Sigmoid colon (tissue), 7 donors: Measurements from ENCODE around the gene NTN5. TPM values are rescaled to one million over a fixed set of nuclear protein-coding genes. Genes with fewer than 3 reads are reported as not detected.

Experiments
- DNase-seq: peaks from one replicate; pipeline ENCODE4 v3.0.0-alpha.2; 2019
- H3K27ac ChIP-seq, 4 donors: fragments of 200-600 bp; sonication (generic); one replicate each; pipeline ENCODE4 v1.5.1; 2016 to 2019; ENCODE audit warnings: mild to moderate bottlenecking in 1 of 4
- H3K27me3 ChIP-seq, 3 donors: fragments of 200-600 bp; sonication (generic); one replicate each; pipeline ENCODE4 v1.5.1; 2019; ENCODE audit warnings: mild to moderate bottlenecking in 1 of 3
- H3K36me3 ChIP-seq, 4 donors: fragments of 200-600 bp; sonication (generic); one replicate each; pipeline ENCODE4 v1.5.1; 2016 to 2019
- H3K4me1 ChIP-seq, 4 donors: fragments of 200-600 bp; sonication (generic); one replicate each; pipeline ENCODE4 v1.5.1; 2017 to 2019
- H3K4me3 ChIP-seq, 4 donors: fragments of 200-600 bp; sonication (generic); one replicate each; pipeline ENCODE4 v1.5.1; 2017 to 2019; ENCODE audit warnings: mild to moderate bottlenecking in 2 of 4, moderate library complexity in 1 of 4
- H3K9me3 ChIP-seq, 4 donors: fragments of 200-600 bp in 3 of 4; sonication (generic) in 3 of 4; one replicate each; pipeline versions ENCODE4 v1.5.1 to v1.6.1; 2013 to 2019
- EP300 ChIP-seq, 4 donors: sonication (generic); formaldehyde crosslinking; IDR thresholded peaks; one replicate each; pipeline ENCODE4 v1.6.1; 2017; ENCODE audit warnings: antibody characterized with exemption in 4 of 4
- POLR2A ChIP-seq, 2 donors: fragments of 450-650 bp; IDR thresholded peaks; one replicate each; pipeline ENCODE4 v1.6.1; 2016; ENCODE audit warnings: antibody characterized with exemption in 2 of 2, mild to moderate bottlenecking in 2 of 2, moderate library complexity in 2 of 2
- POLR2AphosphoS5 ChIP-seq, 4 donors: sonication (generic); formaldehyde crosslinking; IDR thresholded peaks; one replicate each; pipeline ENCODE4 v1.6.1; 2017; ENCODE audit warnings: antibody characterized with exemption in 4 of 4
- WGBS, 2 donors: extraction: QIAGEN DNeasy Blood & Tissue Kit; methylation state at CpG; one replicate each; pipeline ENCODE4 v1.1.7; 2013; 5-methylcytosine and 5-hydroxymethylcytosine counted together
- intact Hi-C: fragments of 100-400 bp; cut with DNase I; formaldehyde crosslinking; loops from one replicate; pipeline ENCODE4 v1.15.1; 2023
- polyA plus RNA-seq, 3 donors: library from polyadenylated mRNA; stranded (reverse); fragments of 200-250 nt; gene quantifications; one replicate each; pipeline ENCODE4 v1.2.3, GENCODE V29; 2013
- total RNA-seq, 4 donors: library from RNA; depleted of rRNA; stranded (reverse); fragments of >200 nt; gene quantifications; one replicate each; pipeline ENCODE4 v1.1.0, GENCODE V29; 2016
- TF ChIP-seq, protein P1 (sequence below), 4 experiments: fragments of 450-650 bp in 3 of 4; fragments of 200-600 bp in 1 of 4; IDR thresholded peaks; one replicate each; pipeline ENCODE4 v1.5.1; 2016 to 2019; ENCODE audit warnings: antibody characterized with exemption in 4 of 4, mild to moderate bottlenecking in 3 of 4, moderate library complexity in 2 of 4
- donor health status: healthy with polysubstance abuse.
- donor health status: Bipolar disorder and iron deficiency.
- donor health status: healthy.

Gene NTN5
- total and polyA plus RNA-seq, 7 donors, result 0.32 to 1.2 (median 0.49) TPM; not detected in 4

DNA sequence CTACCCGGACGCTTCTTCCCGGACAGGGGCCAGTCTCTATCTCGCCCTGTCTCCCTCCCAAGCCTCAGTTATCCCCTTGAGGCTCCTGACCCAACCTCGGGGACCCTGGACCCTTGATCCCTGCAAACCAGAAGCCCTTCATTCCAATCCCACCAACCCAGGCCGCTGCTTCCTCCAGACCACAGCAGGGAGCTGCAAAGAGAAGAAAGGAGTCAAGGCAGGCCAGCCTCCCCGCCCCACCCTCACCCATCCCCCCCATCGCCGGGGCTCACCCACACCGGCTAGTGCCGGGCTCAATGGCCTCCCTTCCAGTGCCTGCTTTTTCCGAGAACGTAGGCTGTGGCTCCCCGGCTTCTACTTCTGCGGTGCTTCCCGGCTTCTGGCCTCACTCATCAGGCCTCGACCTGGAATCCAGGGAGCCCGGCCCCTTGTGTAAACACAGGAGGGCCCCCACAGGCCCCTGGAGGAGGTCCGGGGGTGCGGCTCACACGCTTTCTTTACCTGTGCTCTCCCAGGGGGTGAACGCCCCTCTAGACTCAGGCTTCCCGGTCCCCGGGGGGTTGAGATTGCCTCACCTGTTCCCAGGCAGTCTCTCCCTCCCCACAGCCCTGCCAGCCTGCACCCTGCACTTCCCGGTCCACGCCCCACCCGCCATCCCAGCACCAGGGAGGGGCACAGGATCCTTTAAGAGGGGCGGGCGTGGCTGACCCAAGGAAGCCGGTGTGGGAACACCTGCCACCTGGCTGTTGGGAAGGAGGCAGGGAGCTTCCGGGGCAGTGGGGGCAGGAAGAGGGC is 58.2 kb downstream of the NTN5 start, which contains the start of gene FAM83E:
Gene FAM83E (minus strand): TSS at position 641 of the 795 bp plus-strand sequence. CDS start 1,704 bp downstream, outside the sequence.
- intact Hi-C loops, result no loop called here
- DNase-seq, result no peak
- Histone ChIP-seq H3K36me3 (peaks cover 10 to 32% (median 25%) of the 10 kb centered on the region in 4 donors), H3K4me3 (peak within 1 kb of the TSS in 1 of 4 donors; percentile 3), H3K9me3 (no peaks in the 10 kb centered on the region), H3K4me1 (peaks cover 0 to 35% (median 27%) of the 10 kb centered on the region in 4 donors), H3K27me3 (no peaks in the 10 kb centered on the region), H3K27ac (peak within 1 kb of the TSS in 2 of 4 donors; percentile 6 to 39)
- TF ChIP-seq POLR2A (IDR thresholded peaks at IDR 0.05) (peak in 1 of 2 donors; percentile 50), EP300 (IDR thresholded peaks at IDR 0.05) (no peak), POLR2AphosphoS5 (IDR thresholded peaks at IDR 0.05) (peak in 1 of 4 donors; percentile 6)
- 15 to 58% methylated on average over 31 of the region's 31 CpGs for WGBS, 2 donors

DNA sequence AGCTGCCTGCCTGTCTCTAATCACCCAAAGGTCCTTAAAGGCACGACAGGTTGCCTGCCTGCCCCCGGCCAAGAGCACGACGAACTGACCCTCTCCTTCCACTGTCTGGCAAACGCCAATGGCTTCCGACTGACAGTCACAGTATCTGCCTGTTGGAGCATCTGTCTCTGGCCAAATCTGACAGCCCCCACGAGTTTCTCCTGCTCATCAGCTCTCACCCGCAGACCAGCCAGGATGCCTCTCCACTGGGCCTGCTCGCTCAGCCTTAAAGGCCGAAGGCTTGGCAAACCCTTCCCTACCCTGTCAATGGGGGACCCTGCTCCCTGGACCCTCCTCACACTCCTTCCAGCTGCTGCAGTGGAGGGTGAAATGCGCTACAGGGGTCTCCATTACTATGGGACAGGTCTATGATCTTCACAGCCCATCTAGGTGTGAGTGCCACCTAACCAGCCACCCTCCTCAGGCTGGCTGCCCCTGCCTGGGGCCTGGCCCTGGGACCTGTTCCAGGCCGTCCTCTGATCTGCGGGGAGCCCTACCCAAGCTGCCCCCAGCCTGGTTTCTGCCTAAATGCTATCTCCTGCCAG is 58.9 kb downstream of the NTN5 start:
- peak overlapping the region in 1 of 4 donors; percentile 3 for H3K4me3 ChIP-seq
- H3K9me3 ChIP-seq, result no peaks in the 10 kb centered on the region
- DNase-seq, result no peak
- peaks cover 0 to 32% (median 27%) of the 10 kb centered on the region in 4 donors for H3K4me1 ChIP-seq
- H3K27ac ChIP-seq, result peak overlapping the region in 2 of 4 donors; percentile 3 to 39
- H3K27me3 ChIP-seq, result no peaks in the 10 kb centered on the region
- 16 to 60% methylated on average over 13 of the region's 13 CpGs for WGBS, 2 donors
- H3K36me3 ChIP-seq, result peaks cover 10 to 32% (median 25%) of the 10 kb centered on the region in 4 donors
- intact Hi-C loops, result no loop called here
- TF ChIP-seq POLR2A (IDR thresholded peaks at IDR 0.05) (no peak), EP300 (IDR thresholded peaks at IDR 0.05) (no peak), POLR2AphosphoS5 (IDR thresholded peaks at IDR 0.05) (no peak)
- TF ChIP-seq, protein P1, sequence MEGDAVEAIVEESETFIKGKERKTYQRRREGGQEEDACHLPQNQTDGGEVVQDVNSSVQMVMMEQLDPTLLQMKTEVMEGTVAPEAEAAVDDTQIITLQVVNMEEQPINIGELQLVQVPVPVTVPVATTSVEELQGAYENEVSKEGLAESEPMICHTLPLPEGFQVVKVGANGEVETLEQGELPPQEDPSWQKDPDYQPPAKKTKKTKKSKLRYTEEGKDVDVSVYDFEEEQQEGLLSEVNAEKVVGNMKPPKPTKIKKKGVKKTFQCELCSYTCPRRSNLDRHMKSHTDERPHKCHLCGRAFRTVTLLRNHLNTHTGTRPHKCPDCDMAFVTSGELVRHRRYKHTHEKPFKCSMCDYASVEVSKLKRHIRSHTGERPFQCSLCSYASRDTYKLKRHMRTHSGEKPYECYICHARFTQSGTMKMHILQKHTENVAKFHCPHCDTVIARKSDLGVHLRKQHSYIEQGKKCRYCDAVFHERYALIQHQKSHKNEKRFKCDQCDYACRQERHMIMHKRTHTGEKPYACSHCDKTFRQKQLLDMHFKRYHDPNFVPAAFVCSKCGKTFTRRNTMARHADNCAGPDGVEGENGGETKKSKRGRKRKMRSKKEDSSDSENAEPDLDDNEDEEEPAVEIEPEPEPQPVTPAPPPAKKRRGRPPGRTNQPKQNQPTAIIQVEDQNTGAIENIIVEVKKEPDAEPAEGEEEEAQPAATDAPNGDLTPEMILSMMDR (IDR thresholded peaks at IDR 0.05), result no peak

DNA sequence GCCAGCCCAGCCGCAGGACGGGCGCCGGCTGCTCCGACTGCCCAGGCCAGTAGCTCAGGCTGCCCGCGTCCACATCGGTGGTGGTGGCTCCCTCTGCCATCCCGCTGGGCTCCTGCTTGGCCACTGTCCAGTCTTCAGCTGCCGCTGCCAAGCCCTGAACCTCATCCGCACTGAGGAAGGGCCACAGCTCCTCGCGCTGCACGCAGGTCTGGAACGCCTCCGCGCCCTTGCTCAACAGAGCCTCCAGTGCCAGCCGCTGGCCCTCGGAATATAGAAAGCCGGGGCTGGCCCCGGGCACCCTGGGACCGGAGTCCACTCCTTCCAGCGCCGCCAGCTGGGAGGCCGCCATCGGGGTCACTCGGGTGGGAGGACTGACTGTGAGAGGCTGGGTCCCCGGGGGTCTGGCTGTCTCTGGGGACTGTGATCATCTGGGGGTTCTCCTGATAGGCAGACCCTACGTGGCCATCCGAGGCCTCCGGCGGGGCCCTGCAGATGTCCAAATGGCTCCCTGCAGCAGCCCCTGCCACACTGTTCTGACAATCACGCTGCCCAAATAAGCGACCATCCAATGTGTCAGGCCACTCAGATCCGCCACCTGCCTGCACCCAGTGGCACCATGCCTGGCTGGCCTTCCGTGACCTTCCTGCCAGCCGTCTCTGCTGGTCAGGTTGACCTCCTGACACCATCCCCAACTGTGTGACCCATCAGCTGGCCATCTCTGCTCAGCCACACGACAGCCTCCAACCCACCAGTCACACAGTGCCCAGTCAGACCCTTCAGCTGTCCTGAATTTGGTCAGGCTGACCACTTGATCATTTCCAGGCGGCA is 59.6 kb downstream of the NTN5 start:
- Histone ChIP-seq H3K4me1 (peaks cover 0 to 29% (median 24%) of the 10 kb centered on the region in 4 donors), H3K27me3 (no peaks in the 10 kb centered on the region), H3K36me3 (peaks cover 10 to 32% (median 25%) of the 10 kb centered on the region in 4 donors), H3K27ac (peak overlapping the region in 1 of 4 donors; percentile 39), H3K9me3 (no peaks in the 10 kb centered on the region), H3K4me3 (no peak overlapping the region)
- no peak for DNase-seq
- intact Hi-C loops, result no loop called here
- TF ChIP-seq POLR2A (IDR thresholded peaks at IDR 0.05) (no peak), EP300 (IDR thresholded peaks at IDR 0.05) (no peak), POLR2AphosphoS5 (IDR thresholded peaks at IDR 0.05) (no peak)
- TF ChIP-seq, protein P1 (IDR thresholded peaks at IDR 0.05), result no peak
- WGBS, 2 donors, result 16 to 67% methylated on average over 39 of the region's 39 CpGs

GRCh38 chr19:48611872-48612271 is 60.9 kb downstream of the NTN5 start:
- H3K27me3 ChIP-seq, result no peaks in the 10 kb centered on the region
- no peak for TF ChIP-seq POLR2AphosphoS5 (IDR thresholded peaks at IDR 0.05)
- TF ChIP-seq POLR2A (IDR thresholded peaks at IDR 0.05), result no peak
- TF ChIP-seq, protein P1 (IDR thresholded peaks at IDR 0.05), result no peak
- no peak for TF ChIP-seq EP300 (IDR thresholded peaks at IDR 0.05)
- intact Hi-C loops, result no loop called here
- no peak overlapping the region for H3K4me3 ChIP-seq
- H3K36me3 ChIP-seq, result peaks cover 10 to 23% (median 20%) of the 10 kb centered on the region in 4 donors
- H3K9me3 ChIP-seq, result no peaks in the 10 kb centered on the region
- DNase-seq, result no peak
- 88 to 93% methylated on average over 14 of the region's 14 CpGs for WGBS, 2 donors
- H3K27ac ChIP-seq, result no peak overlapping the region
- peaks cover 0 to 15% (median 10%) of the 10 kb centered on the region in 4 donors for H3K4me1 ChIP-seq

Other genes with a start within 250 kb of the NTN5 start
- gene GRWD1, start 227.0 kb downstream of the NTN5 start, total RNA-seq, result 10 to 100 TPM; 12.5 to 25.5 (median 17.6) TPM
- gene GRWD1, start 227.0 kb downstream of the NTN5 start, polyA plus RNA-seq, result 10 to 100 TPM in 1 of 3 donors, 1 to 10 TPM in 2; 7.8 to 21.5 (median 9.9) TPM
- 1 to 10 TPM in 1 of 4 donors, under 1 TPM in 3; 0.16 to 1.4 (median 0.49) TPM for gene KCNJ14, start 217.4 kb downstream of the NTN5 start, total RNA-seq
- gene KCNJ14, start 217.4 kb downstream of the NTN5 start, polyA plus RNA-seq, result under 1 TPM in 2 of 3 donors, not detected in 1; under 0.01 to 0.61 TPM
- 10 to 100 TPM; 30.0 to 49.3 (median 35.8) TPM for gene CYTH2, start 203.6 kb downstream of the NTN5 start, total RNA-seq
- gene CYTH2, start 203.6 kb downstream of the NTN5 start, polyA plus RNA-seq, result 10 to 100 TPM; 52.8 to 71.4 (median 64.9) TPM
- 1 to 10 TPM in 1 of 4 donors, under 1 TPM in 1, not detected in 2; 0.14 to 1.1 TPM for gene LMTK3, start 161.2 kb downstream of the NTN5 start, total RNA-seq
- gene LMTK3, start 161.2 kb downstream of the NTN5 start, polyA plus RNA-seq, result 1 to 10 TPM in 1 of 3 donors, under 1 TPM in 1, not detected in 1; 0.23 to 1.7 TPM
- gene SULT2B1, start 120.8 kb downstream of the NTN5 start, total RNA-seq, result under 1 TPM in 1 of 4 donors, not detected in 3; 0.82 TPM
- 1 to 10 TPM; 1.2 to 2.8 (median 2.4) TPM for gene SULT2B1, start 120.8 kb downstream of the NTN5 start, polyA plus RNA-seq
- gene SPACA4, start 66.3 kb downstream of the NTN5 start, total RNA-seq, result not detected
- under 1 TPM in 1 of 3 donors, not detected in 2; 0.34 TPM for gene SPACA4, start 66.3 kb downstream of the NTN5 start, polyA plus RNA-seq
- not detected for gene FAM83E, start 57.9 kb downstream of the NTN5 start, total RNA-seq
- gene FAM83E, start 57.9 kb downstream of the NTN5 start, polyA plus RNA-seq, result 100 to 1,000 TPM; 109 to 168 (median 125) TPM
- 1,000 to 10,000 TPM; 2,699 to 3,791 (median 2,810) TPM for gene RPL18, start 53.8 kb downstream of the NTN5 start, total RNA-seq
- gene RPL18, start 53.8 kb downstream of the NTN5 start, polyA plus RNA-seq, result 1,000 to 10,000 TPM; 2,118 to 3,330 (median 2,641) TPM
- gene SPHK2, start 53.5 kb downstream of the NTN5 start, total RNA-seq, result 10 to 100 TPM in 3 of 4 donors, 1 to 10 TPM in 1; 10.0 to 16.9 (median 12.8) TPM
- gene SPHK2, start 53.5 kb downstream of the NTN5 start, polyA plus RNA-seq, result 10 to 100 TPM; 18.0 to 45.6 (median 33.5) TPM
- 10 to 100 TPM; 10.5 to 14.1 (median 11.9) TPM for gene DBP, start 35.6 kb downstream of the NTN5 start, total RNA-seq
- 10 to 100 TPM in 1 of 3 donors, 1 to 10 TPM in 2; 6.2 to 10.2 (median 9.8) TPM for gene DBP, start 35.6 kb downstream of the NTN5 start, polyA plus RNA-seq
- gene CA11, start 26.8 kb downstream of the NTN5 start, total RNA-seq, result 10 to 100 TPM in 3 of 4 donors, 1 to 10 TPM in 1; 10.0 to 29.6 (median 14.7) TPM
- gene CA11, start 26.8 kb downstream of the NTN5 start, polyA plus RNA-seq, result 10 to 100 TPM in 2 of 3 donors, 1 to 10 TPM in 1; 2.1 to 13.2 (median 11.6) TPM
- not detected for gene FUT2, start 23.0 kb upstream of the NTN5 start, total RNA-seq
- 10 to 100 TPM; 37.2 to 62.7 (median 59.4) TPM for gene FUT2, start 23.0 kb upstream of the NTN5 start, polyA plus RNA-seq
- gene MAMSTR, start 46.7 kb upstream of the NTN5 start, total RNA-seq, result 1 to 10 TPM in 1 of 4 donors, under 1 TPM in 3; 0.82 to 1.8 (median 0.89) TPM
- gene MAMSTR, start 46.7 kb upstream of the NTN5 start, polyA plus RNA-seq, result 1 to 10 TPM in 1 of 3 donors, under 1 TPM in 1, not detected in 1; 0.69 to 1.0 TPM
- gene RASIP1, start 67.6 kb upstream of the NTN5 start, total RNA-seq, result 10 to 100 TPM in 2 of 4 donors, 1 to 10 TPM in 2; 4.9 to 11.4 (median 10.5) TPM
- gene RASIP1, start 67.6 kb upstream of the NTN5 start, polyA plus RNA-seq, result 1 to 10 TPM in 2 of 3 donors, under 1 TPM in 1; 0.69 to 6.0 (median 5.0) TPM
- gene IZUMO1, start 73.9 kb upstream of the NTN5 start, total RNA-seq, result not detected
- 1 to 10 TPM in 1 of 3 donors, under 1 TPM in 1, not detected in 1; 0.15 to 1.8 TPM for gene IZUMO1, start 73.9 kb upstream of the NTN5 start, polyA plus RNA-seq
- gene FUT1, start 79.6 kb upstream of the NTN5 start, total RNA-seq, result under 1 TPM in 3 of 4 donors, not detected in 1; 0.41 to 0.71 (median 0.49) TPM
- gene FUT1, start 79.6 kb upstream of the NTN5 start, polyA plus RNA-seq, result under 1 TPM in 2 of 3 donors, not detected in 1; under 0.01 to 0.80 TPM
- not detected for gene FGF21, start 82.5 kb upstream of the NTN5 start, total RNA-seq
- gene FGF21, start 82.5 kb upstream of the NTN5 start, polyA plus RNA-seq, result not detected
- 10 to 100 TPM; 29.8 to 46.7 (median 32.9) TPM for gene BCAT2, start 138.0 kb upstream of the NTN5 start, total RNA-seq
- 10 to 100 TPM; 52.7 to 61.0 (median 54.1) TPM for gene BCAT2, start 138.0 kb upstream of the NTN5 start, polyA plus RNA-seq
- 10 to 100 TPM; 14.1 to 20.1 (median 18.3) TPM for gene HSD17B14, start 163.5 kb upstream of the NTN5 start, total RNA-seq
- gene HSD17B14, start 163.5 kb upstream of the NTN5 start, polyA plus RNA-seq, result 10 to 100 TPM in 1 of 3 donors, 1 to 10 TPM in 2; 4.3 to 21.0 (median 4.9) TPM
- gene PLEKHA4, start 195.6 kb upstream of the NTN5 start, total RNA-seq, result 10 to 100 TPM; 13.8 to 44.7 (median 19.5) TPM
- 10 to 100 TPM; 18.0 to 28.2 (median 21.2) TPM for gene PLEKHA4, start 195.6 kb upstream of the NTN5 start, polyA plus RNA-seq
- gene PPP1R15A, start 199.4 kb upstream of the NTN5 start, total RNA-seq, result 10 to 100 TPM; 22.1 to 69.8 (median 31.2) TPM
- 10 to 100 TPM; 43.2 to 60.8 (median 55.9) TPM for gene PPP1R15A, start 199.4 kb upstream of the NTN5 start, polyA plus RNA-seq
- 1 to 10 TPM in 1 of 4 donors, under 1 TPM in 1, not detected in 2; 0.99 to 1.1 TPM for gene TULP2, start 225.7 kb upstream of the NTN5 start, total RNA-seq
- under 1 TPM in 1 of 3 donors, not detected in 2; 0.22 TPM for gene TULP2, start 225.7 kb upstream of the NTN5 start, polyA plus RNA-seq
- 100 to 1,000 TPM; 153 to 275 (median 176) TPM for gene NUCB1, start 227.3 kb upstream of the NTN5 start, total RNA-seq
- gene NUCB1, start 227.3 kb upstream of the NTN5 start, polyA plus RNA-seq, result 100 to 1,000 TPM in 1 of 3 donors, 10 to 100 TPM in 2; 43.0 to 303 (median 66.7) TPM